WTC11 (cell line): ENCODE results near the gene CRTAP. TPM values are rescaled to one million over a fixed set of nuclear protein-coding genes. Genes with fewer than 3 reads are reported as not detected.

ENCODE experiments used
- CBFB ChIP-seq: sonication (generic); formaldehyde crosslinking; IDR thresholded peaks from 2 replicates; pipeline ENCODE4 v1.8.1; 2022; ENCODE audit warnings: mild to moderate bottlenecking, low read depth, missing genetic modification reagents
- CREB1 ChIP-seq: sonication (generic); formaldehyde crosslinking; IDR thresholded peaks from 2 replicates; pipeline ENCODE4 v1.8.0; 2023; ENCODE audit warnings: mild to moderate bottlenecking, missing genetic modification reagents
- CREM ChIP-seq: sonication (generic); formaldehyde crosslinking; IDR thresholded peaks from 2 replicates; pipeline ENCODE4 v1.8.1; 2022; ENCODE audit warnings: mild to moderate bottlenecking, missing genetic modification reagents, moderate library complexity
- NFE2L1 ChIP-seq: sonication (generic); formaldehyde crosslinking; IDR thresholded peaks from 2 replicates; pipeline ENCODE4 v1.8.1; 2023; ENCODE audit warnings: missing genetic modification reagents
- NFYB ChIP-seq: sonication (generic); formaldehyde crosslinking; conservative IDR thresholded peaks from 2 replicates; pipeline ENCODE4 v1.8.0; 2022; ENCODE audit warnings: low read depth, missing genetic modification reagents
- NR2C2 ChIP-seq: sonication (generic); formaldehyde crosslinking; IDR thresholded peaks from 2 replicates; pipeline ENCODE4 v1.8.0; 2022; ENCODE audit warnings: mild to moderate bottlenecking, missing genetic modification reagents
- PRRX2 ChIP-seq: fragments of 250-450 bp; sonication (Bioruptor Pico); IDR thresholded peaks from 2 replicates; pipeline ENCODE4 v1.8.0; 2021; ENCODE audit warnings: mild to moderate bottlenecking
- RELA ChIP-seq: sonication (generic); formaldehyde crosslinking; IDR thresholded peaks from 2 replicates; pipeline ENCODE4 v1.8.1; 2022; ENCODE audit warnings: missing genetic modification reagents, mild to moderate bottlenecking, borderline replicate concordance
- SMAD4 ChIP-seq: sonication (generic); formaldehyde crosslinking; IDR thresholded peaks from 2 replicates; pipeline ENCODE4 v1.8.0; 2022; ENCODE audit warnings: mild to moderate bottlenecking, missing genetic modification reagents
- TCF7 ChIP-seq: sonication (generic); formaldehyde crosslinking; IDR thresholded peaks from 2 replicates; pipeline ENCODE4 v1.8.0; 2022; ENCODE audit warnings: mild to moderate bottlenecking, low read depth, missing genetic modification reagents, moderate library complexity
- TEAD4 ChIP-seq: sonication (generic); formaldehyde crosslinking; IDR thresholded peaks from 2 replicates; pipeline ENCODE4 v1.8.0; 2022; ENCODE audit warnings: mild to moderate bottlenecking, missing genetic modification reagents
- TP53 ChIP-seq: sonication (generic); formaldehyde crosslinking; IDR thresholded peaks from 2 replicates; pipeline ENCODE4 v1.8.1; 2023; ENCODE audit warnings: mild to moderate bottlenecking, missing genetic modification reagents
- ZNF121 ChIP-seq: sonication (generic); formaldehyde crosslinking; IDR thresholded peaks from 2 replicates; pipeline ENCODE4 v1.8.0; 2023; ENCODE audit warnings: missing genetic modification reagents
- ZNF138 ChIP-seq: sonication (generic); formaldehyde crosslinking; conservative IDR thresholded peaks from 2 replicates; pipeline ENCODE4 v1.8.1; 2022; ENCODE audit warnings: mild to moderate bottlenecking, moderate library complexity, missing genetic modification reagents
- ZNF219 ChIP-seq: sonication (generic); formaldehyde crosslinking; IDR thresholded peaks from 2 replicates; pipeline ENCODE4 v1.8.0; 2023; ENCODE audit warnings: missing genetic modification reagents, mild to moderate bottlenecking, borderline replicate concordance
- ZNF232 ChIP-seq: sonication (generic); formaldehyde crosslinking; IDR thresholded peaks from 2 replicates; pipeline ENCODE4 v1.8.0; 2022; ENCODE audit warnings: mild to moderate bottlenecking, missing genetic modification reagents
- ZNF423 ChIP-seq: fragments of 250-450 bp; sonication (Bioruptor Pico); IDR thresholded peaks from 2 replicates; pipeline ENCODE4 v2.1.2; 2022; ENCODE audit warnings: mild to moderate bottlenecking, moderate library complexity
- ZNF671 ChIP-seq: fragments of 250-450 bp; sonication (Bioruptor Pico); IDR thresholded peaks from 2 replicates; pipeline ENCODE4 v1.8.0; 2021; ENCODE audit warnings: mild to moderate bottlenecking
- total RNA-seq: library from RNA; stranded (reverse); gene quantifications from 3 replicates; pipeline ENCODE4 v1.2.3, GENCODE V29; 2021
- TF ChIP-seq, protein P1 (sequence below): fragments of 250-450 bp; sonication (Bioruptor Pico); IDR thresholded peaks from 2 replicates; pipeline ENCODE4 v1.9.0; 2021; ENCODE audit warnings: moderate library complexity, mild to moderate bottlenecking, inconsistent platforms, borderline replicate concordance
- TF ChIP-seq, protein P2 (sequence below): sonication (generic); formaldehyde crosslinking; IDR thresholded peaks from 2 replicates; pipeline ENCODE4 v1.8.0; 2022; ENCODE audit warnings: missing genetic modification reagents
- TF ChIP-seq, protein P3 (sequence below): sonication (generic); formaldehyde crosslinking; IDR thresholded peaks from 2 replicates; pipeline ENCODE4 v1.8.0; 2023; ENCODE audit warnings: missing genetic modification reagents
- TF ChIP-seq, protein P4 (sequence below): sonication (generic); formaldehyde crosslinking; IDR thresholded peaks from 2 replicates; pipeline ENCODE4 v1.8.1; 2023; ENCODE audit warnings: mild to moderate bottlenecking, missing genetic modification reagents
- TF ChIP-seq, protein P5 (sequence below): sonication (generic); formaldehyde crosslinking; conservative IDR thresholded peaks from 2 replicates; pipeline ENCODE4 v1.8.1; 2022; ENCODE audit warnings: mild to moderate bottlenecking, missing genetic modification reagents
- TF ChIP-seq, protein P6 (sequence below): fragments of 250-450 bp; sonication (Bioruptor Pico); IDR thresholded peaks from 2 replicates; pipeline ENCODE4 v1.8.0; 2021; ENCODE audit warnings: mild to moderate bottlenecking
- TF ChIP-seq, protein P7 (sequence below): sonication (generic); formaldehyde crosslinking; IDR thresholded peaks from 2 replicates; pipeline ENCODE4 v1.8.1; 2023; ENCODE audit warnings: mild to moderate bottlenecking, missing genetic modification reagents
- TF ChIP-seq, protein P8 (sequence below): sonication (generic); formaldehyde crosslinking; IDR thresholded peaks from 2 replicates; pipeline ENCODE4 v1.8.1; 2023; ENCODE audit warnings: mild to moderate bottlenecking, missing genetic modification reagents, moderate library complexity
- TF ChIP-seq, protein P9 (sequence below): sonication (generic); formaldehyde crosslinking; IDR thresholded peaks from 2 replicates; pipeline ENCODE4 v1.8.1; 2022; ENCODE audit warnings: mild to moderate bottlenecking, missing genetic modification reagents, moderate library complexity, borderline replicate concordance

The CRTAP gene
- total RNA-seq, 1 experiment from 2014 or later: 156 TPM

DNA sequence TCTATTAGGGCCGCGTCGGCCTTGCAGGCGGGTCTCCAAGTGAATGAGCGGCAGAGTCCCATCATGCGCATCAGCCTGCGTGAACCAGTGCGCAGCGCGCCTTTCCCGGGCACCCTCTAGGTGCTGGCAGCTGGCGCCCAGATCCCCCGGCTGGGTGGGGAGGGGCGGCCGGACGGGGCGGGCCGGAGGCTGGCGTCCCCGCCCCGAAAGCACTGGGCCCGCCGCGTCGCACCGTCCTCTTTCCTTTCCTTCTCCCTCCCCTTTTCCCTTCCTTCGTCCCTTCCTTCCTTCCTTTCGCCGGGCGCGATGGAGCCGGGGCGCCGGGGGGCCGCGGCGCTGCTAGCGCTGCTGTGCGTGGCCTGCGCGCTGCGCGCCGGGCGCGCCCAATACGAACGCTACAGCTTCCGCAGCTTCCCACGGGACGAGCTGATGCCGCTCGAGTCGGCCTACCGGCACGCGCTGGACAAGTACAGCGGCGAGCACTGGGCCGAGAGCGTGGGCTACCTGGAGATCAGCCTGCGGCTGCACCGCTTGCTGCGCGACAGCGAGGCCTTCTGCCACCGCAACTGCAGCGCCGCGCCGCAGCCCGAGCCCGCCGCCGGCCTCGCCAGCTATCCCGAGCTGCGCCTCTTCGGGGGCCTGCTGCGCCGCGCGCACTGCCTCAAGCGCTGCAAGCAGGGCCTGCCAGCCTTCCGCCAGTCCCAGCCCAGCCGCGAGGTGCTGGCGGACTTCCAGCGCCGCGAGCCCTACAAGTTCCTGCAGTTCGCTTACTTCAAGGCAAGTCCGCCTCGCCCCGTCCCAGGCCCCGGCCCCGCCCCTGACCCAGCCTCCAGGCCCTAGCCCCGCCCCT is at the start of gene CRTAP (continued):
- TF ChIP-seq TCF7 (no peak), ZNF423 (CRISPR knock-in tag) (peak; percentile 64; the same call in 1 of the 2 replicates), NR2C2 (CRISPR knock-in tag) (no peak), CREB1 (CRISPR knock-in tag) (no peak), CREM (no peak), ZNF121 (0 out of 2 replicates have a peak, but pooled peaks have one; percentile 11), TP53 (CRISPR knock-in tag) (no peak), CBFB (CRISPR knock-in tag) (no peak), ZNF219 (0 out of 2 replicates have a peak, but pooled peaks have one; percentile 69), NFYB (CRISPR knock-in tag) (no peak), ZNF671 (CRISPR knock-in tag) (no peak), TEAD4 (CRISPR knock-in tag) (peak; percentile 28; the same call in 1 of the 2 replicates), RELA (CRISPR knock-in tag) (peak; percentile 67; the same call in 1 of the 2 replicates), NFE2L1 (CRISPR knock-in tag) (peak; percentile 79), SMAD4 (no peak), ZNF138 (CRISPR knock-in tag) (no peak), PRRX2 (no peak), ZNF232 (CRISPR knock-in tag) (no peak)
- TF ChIP-seq, protein P1, sequence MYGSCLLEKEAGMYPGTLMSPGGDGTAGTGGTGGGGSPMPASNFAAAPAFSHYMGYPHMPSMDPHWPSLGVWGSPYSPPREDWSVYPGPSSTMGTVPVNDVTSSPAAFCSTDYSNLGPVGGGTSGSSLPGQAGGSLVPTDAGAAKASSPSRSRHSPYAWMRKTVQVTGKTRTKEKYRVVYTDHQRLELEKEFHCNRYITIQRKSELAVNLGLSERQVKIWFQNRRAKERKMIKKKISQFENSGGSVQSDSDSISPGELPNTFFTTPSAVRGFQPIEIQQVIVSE: no peak
- TF ChIP-seq, protein P2, sequence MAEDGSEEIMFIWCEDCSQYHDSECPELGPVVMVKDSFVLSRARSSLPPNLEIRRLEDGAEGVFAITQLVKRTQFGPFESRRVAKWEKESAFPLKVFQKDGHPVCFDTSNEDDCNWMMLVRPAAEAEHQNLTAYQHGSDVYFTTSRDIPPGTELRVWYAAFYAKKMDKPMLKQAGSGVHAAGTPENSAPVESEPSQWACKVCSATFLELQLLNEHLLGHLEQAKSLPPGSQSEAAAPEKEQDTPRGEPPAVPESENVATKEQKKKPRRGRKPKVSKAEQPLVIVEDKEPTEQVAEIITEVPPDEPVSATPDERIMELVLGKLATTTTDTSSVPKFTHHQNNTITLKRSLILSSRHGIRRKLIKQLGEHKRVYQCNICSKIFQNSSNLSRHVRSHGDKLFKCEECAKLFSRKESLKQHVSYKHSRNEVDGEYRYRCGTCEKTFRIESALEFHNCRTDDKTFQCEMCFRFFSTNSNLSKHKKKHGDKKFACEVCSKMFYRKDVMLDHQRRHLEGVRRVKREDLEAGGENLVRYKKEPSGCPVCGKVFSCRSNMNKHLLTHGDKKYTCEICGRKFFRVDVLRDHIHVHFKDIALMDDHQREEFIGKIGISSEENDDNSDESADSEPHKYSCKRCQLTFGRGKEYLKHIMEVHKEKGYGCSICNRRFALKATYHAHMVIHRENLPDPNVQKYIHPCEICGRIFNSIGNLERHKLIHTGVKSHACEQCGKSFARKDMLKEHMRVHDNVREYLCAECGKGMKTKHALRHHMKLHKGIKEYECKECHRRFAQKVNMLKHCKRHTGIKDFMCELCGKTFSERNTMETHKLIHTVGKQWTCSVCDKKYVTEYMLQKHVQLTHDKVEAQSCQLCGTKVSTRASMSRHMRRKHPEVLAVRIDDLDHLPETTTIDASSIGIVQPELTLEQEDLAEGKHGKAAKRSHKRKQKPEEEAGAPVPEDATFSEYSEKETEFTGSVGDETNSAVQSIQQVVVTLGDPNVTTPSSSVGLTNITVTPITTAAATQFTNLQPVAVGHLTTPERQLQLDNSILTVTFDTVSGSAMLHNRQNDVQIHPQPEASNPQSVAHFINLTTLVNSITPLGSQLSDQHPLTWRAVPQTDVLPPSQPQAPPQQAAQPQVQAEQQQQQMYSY (CRISPR knock-in tag): no peak
- TF ChIP-seq, protein P3, sequence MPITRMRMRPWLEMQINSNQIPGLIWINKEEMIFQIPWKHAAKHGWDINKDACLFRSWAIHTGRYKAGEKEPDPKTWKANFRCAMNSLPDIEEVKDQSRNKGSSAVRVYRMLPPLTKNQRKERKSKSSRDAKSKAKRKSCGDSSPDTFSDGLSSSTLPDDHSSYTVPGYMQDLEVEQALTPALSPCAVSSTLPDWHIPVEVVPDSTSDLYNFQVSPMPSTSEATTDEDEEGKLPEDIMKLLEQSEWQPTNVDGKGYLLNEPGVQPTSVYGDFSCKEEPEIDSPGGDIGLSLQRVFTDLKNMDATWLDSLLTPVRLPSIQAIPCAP: no peak
- TF ChIP-seq, protein P4, sequence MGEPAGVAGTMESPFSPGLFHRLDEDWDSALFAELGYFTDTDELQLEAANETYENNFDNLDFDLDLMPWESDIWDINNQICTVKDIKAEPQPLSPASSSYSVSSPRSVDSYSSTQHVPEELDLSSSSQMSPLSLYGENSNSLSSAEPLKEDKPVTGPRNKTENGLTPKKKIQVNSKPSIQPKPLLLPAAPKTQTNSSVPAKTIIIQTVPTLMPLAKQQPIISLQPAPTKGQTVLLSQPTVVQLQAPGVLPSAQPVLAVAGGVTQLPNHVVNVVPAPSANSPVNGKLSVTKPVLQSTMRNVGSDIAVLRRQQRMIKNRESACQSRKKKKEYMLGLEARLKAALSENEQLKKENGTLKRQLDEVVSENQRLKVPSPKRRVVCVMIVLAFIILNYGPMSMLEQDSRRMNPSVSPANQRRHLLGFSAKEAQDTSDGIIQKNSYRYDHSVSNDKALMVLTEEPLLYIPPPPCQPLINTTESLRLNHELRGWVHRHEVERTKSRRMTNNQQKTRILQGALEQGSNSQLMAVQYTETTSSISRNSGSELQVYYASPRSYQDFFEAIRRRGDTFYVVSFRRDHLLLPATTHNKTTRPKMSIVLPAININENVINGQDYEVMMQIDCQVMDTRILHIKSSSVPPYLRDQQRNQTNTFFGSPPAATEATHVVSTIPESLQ (CRISPR knock-in tag): no peak
- TF ChIP-seq, protein P5, sequence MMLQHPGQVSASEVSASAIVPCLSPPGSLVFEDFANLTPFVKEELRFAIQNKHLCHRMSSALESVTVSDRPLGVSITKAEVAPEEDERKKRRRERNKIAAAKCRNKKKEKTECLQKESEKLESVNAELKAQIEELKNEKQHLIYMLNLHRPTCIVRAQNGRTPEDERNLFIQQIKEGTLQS (CRISPR knock-in tag): no peak
- TF ChIP-seq, protein P6, sequence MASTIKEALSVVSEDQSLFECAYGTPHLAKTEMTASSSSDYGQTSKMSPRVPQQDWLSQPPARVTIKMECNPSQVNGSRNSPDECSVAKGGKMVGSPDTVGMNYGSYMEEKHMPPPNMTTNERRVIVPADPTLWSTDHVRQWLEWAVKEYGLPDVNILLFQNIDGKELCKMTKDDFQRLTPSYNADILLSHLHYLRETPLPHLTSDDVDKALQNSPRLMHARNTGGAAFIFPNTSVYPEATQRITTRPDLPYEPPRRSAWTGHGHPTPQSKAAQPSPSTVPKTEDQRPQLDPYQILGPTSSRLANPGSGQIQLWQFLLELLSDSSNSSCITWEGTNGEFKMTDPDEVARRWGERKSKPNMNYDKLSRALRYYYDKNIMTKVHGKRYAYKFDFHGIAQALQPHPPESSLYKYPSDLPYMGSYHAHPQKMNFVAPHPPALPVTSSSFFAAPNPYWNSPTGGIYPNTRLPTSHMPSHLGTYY (CRISPR knock-in tag): no peak
- TF ChIP-seq, protein P7, sequence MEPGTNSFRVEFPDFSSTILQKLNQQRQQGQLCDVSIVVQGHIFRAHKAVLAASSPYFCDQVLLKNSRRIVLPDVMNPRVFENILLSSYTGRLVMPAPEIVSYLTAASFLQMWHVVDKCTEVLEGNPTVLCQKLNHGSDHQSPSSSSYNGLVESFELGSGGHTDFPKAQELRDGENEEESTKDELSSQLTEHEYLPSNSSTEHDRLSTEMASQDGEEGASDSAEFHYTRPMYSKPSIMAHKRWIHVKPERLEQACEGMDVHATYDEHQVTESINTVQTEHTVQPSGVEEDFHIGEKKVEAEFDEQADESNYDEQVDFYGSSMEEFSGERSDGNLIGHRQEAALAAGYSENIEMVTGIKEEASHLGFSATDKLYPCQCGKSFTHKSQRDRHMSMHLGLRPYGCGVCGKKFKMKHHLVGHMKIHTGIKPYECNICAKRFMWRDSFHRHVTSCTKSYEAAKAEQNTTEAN (CRISPR knock-in tag): 0 out of 2 replicates have a peak, but pooled peaks have one; percentile 68
- TF ChIP-seq, protein P8, sequence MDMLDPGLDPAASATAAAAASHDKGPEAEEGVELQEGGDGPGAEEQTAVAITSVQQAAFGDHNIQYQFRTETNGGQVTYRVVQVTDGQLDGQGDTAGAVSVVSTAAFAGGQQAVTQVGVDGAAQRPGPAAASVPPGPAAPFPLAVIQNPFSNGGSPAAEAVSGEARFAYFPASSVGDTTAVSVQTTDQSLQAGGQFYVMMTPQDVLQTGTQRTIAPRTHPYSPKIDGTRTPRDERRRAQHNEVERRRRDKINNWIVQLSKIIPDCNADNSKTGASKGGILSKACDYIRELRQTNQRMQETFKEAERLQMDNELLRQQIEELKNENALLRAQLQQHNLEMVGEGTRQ (CRISPR knock-in tag): no peak; the same call in 1 of the 2 replicates
- TF ChIP-seq, protein P9, sequence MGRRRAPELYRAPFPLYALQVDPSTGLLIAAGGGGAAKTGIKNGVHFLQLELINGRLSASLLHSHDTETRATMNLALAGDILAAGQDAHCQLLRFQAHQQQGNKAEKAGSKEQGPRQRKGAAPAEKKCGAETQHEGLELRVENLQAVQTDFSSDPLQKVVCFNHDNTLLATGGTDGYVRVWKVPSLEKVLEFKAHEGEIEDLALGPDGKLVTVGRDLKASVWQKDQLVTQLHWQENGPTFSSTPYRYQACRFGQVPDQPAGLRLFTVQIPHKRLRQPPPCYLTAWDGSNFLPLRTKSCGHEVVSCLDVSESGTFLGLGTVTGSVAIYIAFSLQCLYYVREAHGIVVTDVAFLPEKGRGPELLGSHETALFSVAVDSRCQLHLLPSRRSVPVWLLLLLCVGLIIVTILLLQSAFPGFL (CRISPR knock-in tag): no peak
